Measurements from ENCODE around the gene LGALS7.
"Not testable (repeated sequence)": the region's sequence is repeated elsewhere in the genome, so short reads cannot be mapped to it uniquely, and the experiment has no call there.

The LGALS7 gene

GRCh38 chr19:38770949-38771275 is 2.4 kb downstream of the LGALS7 start:
- DNase-seq (ENCODE audit: low read depth): not testable (repeated sequence)

GRCh38 chr19:38770228-38770948 is 2.9 kb downstream of the LGALS7 start:
- not testable (repeated sequence) for DNase-seq (ENCODE audit: low read depth)

- peak; percentile 67 for DNase-seq (ENCODE audit: low read depth)
Observed at GRCh38 chr19:38769635-38770211, 3.6 kb downstream of the LGALS7 start.

GRCh38 chr19:38766276-38767047 is 6.9 kb downstream of the LGALS7 start:
- DNase-seq (ENCODE audit: low read depth): no peak

GRCh38 chr19:38765214-38765613 is 8.1 kb downstream of the LGALS7 start:
- DNase-seq (ENCODE audit: low read depth): no peak

- no peak for DNase-seq (ENCODE audit: low read depth)
Observed at GRCh38 chr19:38763795-38764220, 9.5 kb downstream of the LGALS7 start.

- DNase-seq (ENCODE audit: low read depth): not testable (repeated sequence)
Observed at GRCh38 chr19:38761884-38762389, 11.4 kb downstream of the LGALS7 start.

- DNase-seq (ENCODE audit: low read depth): not testable (repeated sequence)
Observed at GRCh38 chr19:38760805-38761517, 12.4 kb downstream of the LGALS7 start.

- no peak for DNase-seq (ENCODE audit: low read depth)
Observed at GRCh38 chr19:38759590-38760003, 13.7 kb downstream of the LGALS7 start.

GRCh38 chr19:38754196-38754595 is 19.1 kb downstream of the LGALS7 start:
- DNase-seq (ENCODE audit: low read depth): not testable (repeated sequence)

GRCh38 chr19:38753783-38754182 is 19.5 kb downstream of the LGALS7 start:
- DNase-seq (ENCODE audit: low read depth): not testable (repeated sequence)

GRCh38 chr19:38745316-38745715 is 28.0 kb downstream of the LGALS7 start:
- DNase-seq (ENCODE audit: low read depth): no peak

GRCh38 chr19:38744874-38745273 is 28.4 kb downstream of the LGALS7 start:
- DNase-seq (ENCODE audit: low read depth): no peak

GRCh38 chr19:38744298-38744681 is 29.0 kb downstream of the LGALS7 start, which contains the start of gene CAPN12:
TSS of gene CAPN12 (minus strand) at chr19:38744474. CDS start at chr19:38744165, 309 bp downstream.
- no peak for DNase-seq (ENCODE audit: low read depth)

- no peak for DNase-seq (ENCODE audit: low read depth)
Observed at GRCh38 chr19:38743394-38744297, 29.7 kb downstream of the LGALS7 start.

GRCh38 chr19:38742906-38743305 is 30.4 kb downstream of the LGALS7 start:
- no peak for DNase-seq (ENCODE audit: low read depth)

GRCh38 chr19:38742296-38742695 is 31.0 kb downstream of the LGALS7 start:
- no peak for DNase-seq (ENCODE audit: low read depth)

GRCh38 chr19:38741670-38742069 is 31.6 kb downstream of the LGALS7 start:
- DNase-seq (ENCODE audit: low read depth): no peak

GRCh38 chr19:38740932-38741331 is 32.4 kb downstream of the LGALS7 start:
- no peak for DNase-seq (ENCODE audit: low read depth)

GRCh38 chr19:38740257-38740592 is 33.1 kb downstream of the LGALS7 start:
- no peak for DNase-seq (ENCODE audit: low read depth)
